ENCODE measurements around the gene SAYSD1.

SAYSD1 gene

DNA sequence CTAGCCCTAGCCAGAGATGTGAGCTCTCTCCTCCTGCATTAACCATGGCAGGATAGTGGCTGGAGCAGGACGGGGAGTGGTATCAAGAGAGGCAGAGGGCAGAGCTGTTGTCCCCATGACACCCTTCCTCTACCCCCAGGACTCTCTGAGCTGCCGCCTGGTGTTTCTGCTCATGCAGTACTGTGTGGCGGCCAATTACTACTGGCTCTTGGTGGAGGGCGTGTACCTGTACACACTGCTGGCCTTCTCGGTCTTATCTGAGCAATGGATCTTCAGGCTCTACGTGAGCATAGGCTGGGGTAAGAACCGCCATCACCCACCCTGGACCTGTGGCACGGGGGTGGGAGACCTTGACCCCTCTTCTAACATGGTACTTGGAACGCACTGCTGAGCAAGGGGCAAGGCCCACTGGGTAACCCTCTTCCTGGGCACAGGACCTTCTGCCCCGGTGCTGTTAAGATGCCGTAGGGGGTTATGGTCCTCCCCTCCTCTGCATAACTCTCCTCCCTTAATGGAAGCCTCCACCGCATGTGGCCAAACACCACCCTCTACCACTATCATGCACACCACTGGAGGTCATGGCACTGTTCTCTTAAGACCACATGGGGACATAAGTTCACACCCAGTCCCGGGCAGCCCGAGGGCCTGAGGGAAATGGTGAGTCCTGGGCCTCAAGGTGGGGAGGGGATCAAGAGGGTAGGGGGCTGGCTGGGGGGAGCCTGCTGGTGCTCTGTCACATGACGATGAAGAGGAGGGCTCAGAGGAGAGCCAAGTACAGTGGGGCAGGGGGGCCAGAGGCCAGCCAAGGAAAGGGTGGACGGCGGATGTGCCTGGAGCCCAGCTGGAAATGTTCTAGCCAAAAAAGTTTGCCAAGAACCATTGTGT lies 41.3 kb downstream of the SAYSD1 start:
- TF ChIP-seq ZFX (IDR thresholded peaks at IDR 0.05) (no peak), CTCF (conservative IDR thresholded peaks at IDR 0.05) (no peak)
- H3K27ac ChIP-seq, result no peak overlapping the region

DNA sequence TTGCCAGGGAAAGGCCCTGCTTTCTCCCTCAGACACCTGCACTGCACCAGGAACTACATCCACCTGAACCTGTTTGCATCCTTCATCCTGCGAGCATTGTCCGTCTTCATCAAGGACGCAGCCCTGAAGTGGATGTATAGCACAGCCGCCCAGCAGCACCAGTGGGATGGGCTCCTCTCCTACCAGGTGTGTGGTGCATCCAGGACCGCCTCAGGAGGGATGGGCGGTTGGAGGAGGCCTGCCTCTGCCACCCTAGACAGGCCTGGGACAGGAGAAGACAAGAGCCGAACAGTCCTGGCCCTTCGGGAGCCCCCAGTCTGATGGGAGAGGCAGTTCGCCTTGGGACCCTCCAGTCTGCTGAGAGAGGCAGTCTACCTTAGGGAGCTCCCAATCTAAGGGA lies 42.2 kb downstream of the SAYSD1 start:
- no peak for TF ChIP-seq CTCF (conservative IDR thresholded peaks at IDR 0.05)
- no peak for TF ChIP-seq ZFX (IDR thresholded peaks at IDR 0.05)
- no peak overlapping the region for H3K27ac ChIP-seq

- no peak for TF ChIP-seq ZFX (IDR thresholded peaks at IDR 0.05)
- TF ChIP-seq CTCF (conservative IDR thresholded peaks at IDR 0.05), result no peak
- no peak overlapping the region for H3K27ac ChIP-seq
Measured at GRCh38 chr6:39068391-39068790, 46.6 kb downstream of the SAYSD1 start.

GRCh38 chr6:39065561-39065960 lies 49.4 kb downstream of the SAYSD1 start:
- no peak overlapping the region for H3K27ac ChIP-seq
- TF ChIP-seq CTCF (conservative IDR thresholded peaks at IDR 0.05), result no peak

GRCh38 chr6:39063526-39063925 lies 51.5 kb downstream of the SAYSD1 start:
- no peak overlapping the region for H3K27ac ChIP-seq
- TF ChIP-seq CTCF (conservative IDR thresholded peaks at IDR 0.05), result no peak
- no peak for TF ChIP-seq ZFX (IDR thresholded peaks at IDR 0.05)

DNA sequence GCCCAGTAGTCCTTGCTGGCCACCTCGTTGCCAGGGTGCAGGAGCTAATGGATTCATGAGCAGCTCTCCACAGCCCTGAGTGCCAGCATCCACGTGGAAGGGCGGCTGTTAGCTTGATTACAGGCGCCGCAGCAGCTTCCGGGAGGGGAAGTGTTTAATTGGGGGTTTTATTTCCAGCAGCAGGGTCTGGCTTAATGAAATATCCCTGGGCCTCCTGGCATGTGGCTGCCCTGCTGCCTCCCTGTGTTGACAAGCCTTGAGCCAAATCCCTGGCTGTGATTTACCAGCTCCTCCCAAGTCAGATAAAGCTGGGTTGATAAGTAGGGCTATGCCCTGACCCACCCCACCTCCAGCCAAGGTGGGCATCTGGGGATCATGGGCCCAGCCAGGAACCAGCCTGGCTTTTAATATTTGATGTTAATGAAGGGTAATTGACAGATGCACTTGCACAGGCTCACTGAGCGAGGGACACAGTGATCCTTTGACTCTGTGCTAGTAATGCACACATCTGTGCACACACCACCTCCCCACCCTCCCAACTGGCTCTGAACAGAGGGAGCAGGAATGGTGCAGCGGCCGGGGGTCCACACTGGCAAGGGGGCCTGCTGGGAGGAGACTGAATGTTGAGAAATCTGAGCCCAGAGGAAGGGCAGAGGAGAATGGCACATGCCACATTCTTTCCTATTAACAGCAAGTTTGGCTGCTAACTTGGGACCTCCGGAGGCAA lies 52.8 kb downstream of the SAYSD1 start:
- no peak for TF ChIP-seq ZFX (IDR thresholded peaks at IDR 0.05)
- TF ChIP-seq CTCF (conservative IDR thresholded peaks at IDR 0.05), result no peak

GRCh38 chr6:39061588-39061987 lies 53.4 kb downstream of the SAYSD1 start:
- TF ChIP-seq CTCF (conservative IDR thresholded peaks at IDR 0.05) (no peak), ZFX (IDR thresholded peaks at IDR 0.05) (no peak)
- H3K27ac ChIP-seq, result peak overlapping the region; percentile 70; the same call in 1 of the 2 replicates

More for the DNA sequence above, 52.8 kb downstream of the SAYSD1 start:
- peak overlapping the region; percentile 70; the same call in 1 of the 2 replicates for H3K27ac ChIP-seq
